Activated CD4-positive, alpha-beta memory T cell treated with anti-CD3 and anti-CD28 coated beads, Interleukin-2, amount 10 ng/mL, durations not matched to agents 7 days and 5 days (primary cell): ENCODE results near the gene ARSG. TPM values are rescaled to one million over a fixed set of nuclear protein-coding genes. Genes with fewer than 3 reads are reported as not detected.
"Not testable (repeated sequence)": the region's sequence is repeated elsewhere in the genome, so short reads cannot be mapped to it uniquely, and the experiment has no call there.

Source experiments
- CTCF ChIA-PET: fragments of 350-600 bp; sonication (Branson Sonifier 250); formaldehyde crosslinking; loops from one replicate; lab custom pipeline; 2021; ENCODE audit warnings: antibody characterized with exemption, inconsistent platforms; lab: Charles Lee
- POLR2A ChIA-PET: fragments of 350-600 bp; sonication (Branson Sonifier 250); formaldehyde crosslinking; loops from one replicate; lab custom pipeline; 2021; ENCODE audit warnings: antibody characterized with exemption; lab: Charles Lee
- DNase-seq: peaks from one replicate; pipeline ENCODE4 v3.0.0-alpha.2; 2020
- H3K27ac Mint-ChIP-seq: one replicate; pipeline ENCODE4 v1.8.0; 2021; ENCODE audit warnings: mild to moderate bottlenecking, mixed read lengths
- H3K27me3 Mint-ChIP-seq: one replicate; pipeline ENCODE4 v1.8.0; 2021; ENCODE audit warnings: mixed read lengths
- H3K36me3 Mint-ChIP-seq: one replicate; pipeline ENCODE4 v1.8.0; 2021; ENCODE audit warnings: low read depth, mixed read lengths
- H3K4me1 Mint-ChIP-seq: one replicate; pipeline ENCODE4 v1.8.0; 2021; ENCODE audit warnings: mixed read lengths
- H3K4me3 Mint-ChIP-seq: one replicate; pipeline ENCODE4 v1.8.0; 2021; ENCODE audit warnings: mild to moderate bottlenecking, mixed read lengths
- H3K9me3 Mint-ChIP-seq: one replicate; pipeline ENCODE4 v1.8.0; 2021; ENCODE audit warnings: mixed read lengths
- total RNA-seq, 2 experiments: library from RNA; stranded (reverse); gene quantifications; one replicate each; pipeline ENCODE4 v1.2.3, GENCODE V29; 2021

Gene ARSG
- total RNA-seq, 2 experiments from 2014 or later, result 13.5 to 16.8 TPM

DNA sequence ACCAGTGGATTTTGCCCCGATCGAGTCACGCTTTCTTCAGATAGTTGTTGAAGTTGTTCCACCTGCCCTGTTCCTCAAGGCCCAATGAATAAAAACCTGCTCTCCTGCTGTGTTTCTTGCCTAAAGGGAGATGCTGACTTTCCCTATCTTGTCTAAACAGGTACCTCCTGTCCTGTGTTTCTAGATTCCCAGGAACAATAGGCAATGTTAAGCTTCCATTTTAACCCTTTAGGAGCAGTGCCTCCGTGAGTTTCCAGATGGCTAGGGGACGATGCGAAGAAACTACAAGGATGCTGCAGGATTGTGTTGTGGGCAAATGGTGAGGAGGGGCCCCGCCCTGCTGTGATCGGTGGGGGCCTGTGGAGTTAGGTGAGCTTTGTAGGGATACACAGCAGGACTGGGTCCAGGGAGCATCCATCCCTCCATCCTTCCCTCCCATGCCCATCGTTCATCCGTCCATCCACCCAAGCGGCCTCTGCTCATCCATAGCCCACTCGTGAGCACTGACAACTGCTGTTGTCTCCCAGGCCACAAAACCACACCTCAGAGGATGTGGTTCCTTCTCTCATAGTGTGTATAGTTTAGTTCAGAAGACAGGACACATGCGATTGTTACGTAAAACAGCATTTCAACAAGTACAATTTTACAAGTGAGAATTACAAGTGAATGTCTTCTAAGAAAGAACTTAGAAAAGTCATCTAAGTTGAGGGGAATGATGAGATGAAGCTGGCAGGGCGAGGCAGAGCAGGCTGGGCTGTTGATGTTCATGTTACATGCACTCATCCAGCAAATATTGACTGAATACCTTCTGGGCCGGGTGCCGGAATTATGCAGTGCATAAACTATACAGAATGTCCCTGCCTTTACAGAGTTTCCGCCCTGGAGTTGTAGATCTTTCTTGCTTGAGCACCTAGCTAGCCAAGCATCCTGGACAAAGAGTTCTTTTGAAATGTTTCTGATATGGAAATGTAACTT lies 5.2 kb downstream of the ARSG start:
- DNase-seq, result peak; percentile 90
- POLR2A ChIA-PET, result interaction anchor here (0.6 to 2.7 kb wide), 27 partner anchors 8 to 164 kb away, joined by 3 to 30 read pairs (median 4); partner anchors contain the start of genes AMZ2 and WIPI1

DNA sequence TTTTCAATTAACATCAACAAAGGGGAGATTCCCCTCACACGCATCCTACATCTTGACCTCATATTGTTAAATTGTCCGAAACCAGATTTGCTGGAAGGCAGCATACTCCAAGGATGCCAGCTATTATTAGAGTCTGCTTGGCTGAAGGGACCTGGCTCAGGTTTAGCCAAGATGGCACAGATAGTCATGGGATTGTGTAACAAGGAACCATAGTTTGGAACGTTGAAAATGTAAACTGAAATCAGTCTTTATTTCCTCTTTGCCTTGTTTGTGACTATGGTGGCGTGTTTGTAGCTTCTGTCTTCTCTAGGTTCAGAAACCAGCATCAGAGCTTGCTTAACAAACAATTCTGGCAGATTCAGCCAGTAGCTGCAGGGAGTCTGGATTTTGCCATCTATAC lies 5.9 kb downstream of the ARSG start:
- ChIA-PET POLR2A (interaction anchor here (0.7 to 2.7 kb wide), 23 partner anchors 9 to 164 kb away, joined by 3 to 30 read pairs (median 5); partner anchors contain the start of genes AMZ2 and WIPI1), CTCF (interaction anchor here (0.8 to 2.5 kb wide), 7 partner anchors 10 to 115 kb away, joined by 3 to 10 read pairs (median 4); no protein-coding TSS in a partner anchor)
- H3K4me1 Mint-ChIP-seq, result peaks cover 72% of the 10 kb centered on the region

More for the DNA sequence above, 5.2 kb downstream of the ARSG start:
- Mint-ChIP-seq H3K27me3 (no peaks in the 10 kb centered on the region), H3K36me3 (peaks cover 6% of the 10 kb centered on the region), H3K4me1 (peaks cover 66% of the 10 kb centered on the region), H3K4me3 (peak overlapping the region; percentile 51), H3K27ac (peak overlapping the region; percentile 97), H3K9me3 (no peaks in the 10 kb centered on the region)
- CTCF ChIA-PET, result interaction anchor here (0.9 to 2.5 kb wide), 6 partner anchors 10 to 114 kb away, joined by 3 to 10 read pairs (median 4); no protein-coding TSS in a partner anchor

DNA sequence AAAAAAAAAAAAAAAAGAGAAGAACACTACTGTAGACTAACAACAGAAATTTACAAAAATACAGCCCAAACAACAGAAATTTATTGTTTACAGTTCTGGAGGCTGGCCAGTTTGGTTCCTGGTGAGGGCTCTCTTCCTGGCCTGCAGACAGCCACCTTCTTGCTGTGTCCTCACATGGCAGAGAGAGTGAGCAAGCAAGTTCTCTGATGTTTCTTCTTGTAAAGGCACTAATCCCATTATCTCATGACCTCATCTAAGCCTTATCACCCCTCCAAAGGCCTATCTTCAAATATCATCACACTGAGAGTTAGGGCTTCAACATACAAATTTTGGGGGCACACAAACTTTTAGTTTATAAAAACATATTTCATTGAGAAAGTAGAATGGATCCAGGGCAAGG lies 7.3 kb downstream of the ARSG start:
- Mint-ChIP-seq H3K4me3 (no peak overlapping the region), H3K4me1 (peaks cover 68% of the 10 kb centered on the region), H3K36me3 (peaks cover 6% of the 10 kb centered on the region), H3K27me3 (no peaks in the 10 kb centered on the region), H3K27ac (no peak overlapping the region), H3K9me3 (no peaks in the 10 kb centered on the region)
- DNase-seq, result no peak
- ChIA-PET CTCF (no interaction called here), POLR2A (no interaction called here)

More for the DNA sequence above, 5.9 kb downstream of the ARSG start:
- Mint-ChIP-seq H3K9me3 (no peaks in the 10 kb centered on the region), H3K27ac (peak overlapping the region; percentile 97), H3K27me3 (no peaks in the 10 kb centered on the region), H3K4me3 (peak overlapping the region; percentile 51), H3K36me3 (peaks cover 6% of the 10 kb centered on the region)
- no peak for DNase-seq

DNA sequence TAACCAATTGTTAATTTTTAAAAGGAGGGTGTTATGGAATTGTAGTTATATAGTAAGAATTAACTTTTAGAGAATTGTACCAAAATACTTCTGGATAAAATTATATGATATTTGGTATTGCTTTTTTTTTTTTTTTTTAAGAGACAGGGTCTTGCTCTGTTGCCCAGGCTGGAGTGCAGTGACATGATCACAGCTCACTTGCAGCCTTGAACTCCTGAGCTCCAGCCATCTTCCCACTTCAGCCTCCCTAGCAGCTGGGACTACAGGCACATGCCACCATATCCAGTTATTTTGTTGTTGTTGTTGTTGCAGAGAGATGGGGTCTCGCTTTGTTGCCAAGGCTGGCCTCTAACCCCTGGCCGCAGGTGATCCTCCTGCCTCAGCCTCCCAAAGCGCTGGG lies 8.5 kb downstream of the ARSG start:
- Mint-ChIP-seq H3K9me3 (no peaks in the 10 kb centered on the region), H3K27me3 (no peaks in the 10 kb centered on the region), H3K4me3 (no peak overlapping the region), H3K36me3 (peaks cover 3% of the 10 kb centered on the region), H3K27ac (no peak overlapping the region), H3K4me1 (peaks cover 57% of the 10 kb centered on the region)
- ChIA-PET CTCF (interaction anchor here (0.7 to 1.4 kb wide), 2 partner anchors 19 to 99 kb away, joined by 3 read pairs; no protein-coding TSS in a partner anchor), POLR2A (interaction anchor here (1.1 kb wide), 1 partner anchor 8 kb away, joined by 5 read pairs; the partner anchor contains the start of gene ARSG)
- DNase-seq, result no peak

DNA sequence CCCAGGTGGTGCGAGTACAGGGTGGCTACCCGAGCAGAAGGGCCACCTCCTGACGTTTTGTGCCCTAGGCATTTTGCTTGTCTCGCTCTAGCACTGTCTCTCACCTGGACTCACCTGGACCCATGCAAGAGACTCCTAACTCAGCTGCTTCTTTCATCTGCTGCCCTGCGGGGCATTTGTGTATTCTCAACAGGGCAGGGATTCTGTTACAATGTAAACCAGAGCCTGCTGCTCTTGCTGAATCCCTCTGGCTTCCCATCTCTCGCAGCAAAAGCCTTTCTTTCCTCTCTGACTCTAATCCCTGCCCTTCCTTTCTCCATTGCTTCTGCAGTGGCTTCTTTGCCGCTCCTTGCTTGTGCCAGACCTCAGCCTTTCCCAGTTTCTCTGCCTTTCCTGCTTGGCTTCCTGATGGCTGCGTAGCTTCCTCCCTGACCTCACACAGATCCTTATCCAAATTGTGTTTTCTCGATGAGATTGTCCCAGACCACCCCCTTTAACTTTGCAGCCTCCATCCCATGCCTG lies 10.2 kb downstream of the ARSG start:
- no peaks in the 10 kb centered on the region for H3K9me3 Mint-ChIP-seq
- no peak overlapping the region for H3K27ac Mint-ChIP-seq
- no peak overlapping the region for H3K4me3 Mint-ChIP-seq
- no peak for DNase-seq
- ChIA-PET CTCF (no interaction called here), POLR2A (interaction anchor here (1.1 kb wide), 1 partner anchor 53 kb away, joined by 4 read pairs; the partner anchor contains the start of gene AMZ2)
- peaks cover 48% of the 10 kb centered on the region for H3K4me1 Mint-ChIP-seq
- H3K27me3 Mint-ChIP-seq, result no peaks in the 10 kb centered on the region
- H3K36me3 Mint-ChIP-seq, result no peaks in the 10 kb centered on the region

DNA sequence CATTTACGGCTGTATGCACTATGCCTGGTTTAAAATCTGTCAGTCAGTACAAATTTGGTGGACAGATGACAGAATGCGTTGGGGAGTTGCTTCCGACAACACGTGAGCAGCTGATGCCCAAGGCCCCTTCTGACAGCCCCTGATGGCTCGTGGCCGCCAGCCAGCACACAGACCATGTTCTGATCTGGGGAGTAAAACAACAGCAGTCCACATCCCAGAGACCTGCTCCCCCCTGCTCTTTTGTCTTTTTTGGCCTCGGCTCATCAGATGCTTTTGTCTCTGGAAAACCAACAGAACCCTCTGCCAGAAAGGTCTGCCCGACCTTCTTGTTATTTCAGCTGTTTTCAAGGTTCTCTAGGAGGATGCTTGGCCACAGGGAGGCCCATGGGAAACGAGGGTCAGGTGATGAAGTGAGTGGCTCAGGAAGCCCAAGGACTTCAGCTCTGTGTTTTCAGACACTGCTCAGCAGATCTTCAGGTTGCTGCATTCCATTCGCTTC lies 10.8 kb downstream of the ARSG start:
- ChIA-PET CTCF (interaction anchor here (0.6 to 1.4 kb wide), 2 partner anchors 10 to 292 kb away, joined by 3 read pairs; no protein-coding TSS in a partner anchor), POLR2A (interaction anchor here (1.1 kb wide), 1 partner anchor 54 kb away, joined by 4 read pairs; the partner anchor contains the start of gene AMZ2)
- peaks cover 4% of the 10 kb centered on the region for H3K36me3 Mint-ChIP-seq

DNA sequence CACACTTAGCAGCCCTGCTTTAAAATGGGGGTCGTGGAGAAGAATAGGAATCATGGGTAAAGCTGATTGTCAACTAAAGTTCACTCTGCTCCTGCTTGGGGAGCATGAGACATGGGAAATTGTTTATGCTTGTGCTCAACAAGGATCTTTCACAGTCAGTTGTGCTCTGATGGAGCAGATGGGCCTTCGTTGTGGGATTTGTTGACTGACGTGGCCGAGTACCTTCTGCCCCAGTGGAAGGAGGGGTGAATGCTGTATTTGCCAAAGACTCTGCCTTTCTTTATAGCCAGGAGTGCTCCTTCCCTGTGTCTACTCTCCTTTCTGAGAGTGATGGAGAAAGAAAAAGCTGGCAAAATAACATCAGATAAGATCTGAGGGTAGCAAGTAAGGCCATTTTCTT lies 11.4 kb downstream of the ARSG start:
- H3K9me3 Mint-ChIP-seq, result no peaks in the 10 kb centered on the region
- CTCF ChIA-PET, result interaction anchor here (1.4 kb wide), 1 partner anchor 10 kb away, joined by 3 read pairs; no protein-coding TSS in a partner anchor
- H3K27me3 Mint-ChIP-seq, result no peaks in the 10 kb centered on the region
- DNase-seq, result no peak
- peaks cover 39% of the 10 kb centered on the region for H3K4me1 Mint-ChIP-seq
- H3K27ac Mint-ChIP-seq, result no peak overlapping the region
- POLR2A ChIA-PET, result interaction anchor here (1.1 kb wide), 1 partner anchor 54 kb away, joined by 4 read pairs; the partner anchor contains the start of gene AMZ2
- H3K4me3 Mint-ChIP-seq, result no peak overlapping the region
- H3K36me3 Mint-ChIP-seq, result peaks cover 9% of the 10 kb centered on the region

More for the DNA sequence above, 10.8 kb downstream of the ARSG start:
- DNase-seq, result no peak
- no peak overlapping the region for H3K27ac Mint-ChIP-seq
- no peaks in the 10 kb centered on the region for H3K9me3 Mint-ChIP-seq
- H3K4me3 Mint-ChIP-seq, result no peak overlapping the region
- H3K4me1 Mint-ChIP-seq, result peaks cover 42% of the 10 kb centered on the region
- H3K27me3 Mint-ChIP-seq, result no peaks in the 10 kb centered on the region

DNA sequence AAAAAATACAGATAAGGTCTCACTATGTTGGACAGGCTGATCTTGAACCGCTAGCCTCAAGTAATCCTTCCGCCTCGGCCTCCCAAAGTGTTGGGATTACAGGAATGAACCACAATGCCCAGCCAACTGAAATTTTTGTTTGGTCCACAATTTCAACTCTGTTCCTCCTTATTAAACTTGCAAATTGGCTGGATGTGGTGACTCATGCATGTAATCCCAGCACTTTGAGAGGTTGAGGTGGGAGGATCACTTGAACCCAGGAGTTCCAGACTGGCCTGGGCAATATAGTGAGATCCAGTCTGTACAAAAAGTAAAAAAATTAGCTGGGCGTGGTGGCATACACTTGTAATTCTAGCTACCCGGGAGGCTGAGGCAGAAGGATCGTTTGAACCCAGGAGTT lies 13.4 kb downstream of the ARSG start:
- Mint-ChIP-seq H3K27me3 (no peaks in the 10 kb centered on the region), H3K4me1 (peaks cover 28% of the 10 kb centered on the region), H3K9me3 (no peaks in the 10 kb centered on the region), H3K36me3 (peaks cover 12% of the 10 kb centered on the region), H3K4me3 (no peak overlapping the region), H3K27ac (no peak overlapping the region)
- POLR2A ChIA-PET, result interaction anchor here (2.2 kb wide), 1 partner anchor 13 kb away, joined by 7 read pairs; no protein-coding TSS in a partner anchor
- CTCF ChIA-PET, result interaction anchor here (0.7 to 0.8 kb wide), 2 partner anchors 127 to 131 kb away, joined by 3 to 4 read pairs; no protein-coding TSS in a partner anchor
- DNase-seq, result no peak

DNA sequence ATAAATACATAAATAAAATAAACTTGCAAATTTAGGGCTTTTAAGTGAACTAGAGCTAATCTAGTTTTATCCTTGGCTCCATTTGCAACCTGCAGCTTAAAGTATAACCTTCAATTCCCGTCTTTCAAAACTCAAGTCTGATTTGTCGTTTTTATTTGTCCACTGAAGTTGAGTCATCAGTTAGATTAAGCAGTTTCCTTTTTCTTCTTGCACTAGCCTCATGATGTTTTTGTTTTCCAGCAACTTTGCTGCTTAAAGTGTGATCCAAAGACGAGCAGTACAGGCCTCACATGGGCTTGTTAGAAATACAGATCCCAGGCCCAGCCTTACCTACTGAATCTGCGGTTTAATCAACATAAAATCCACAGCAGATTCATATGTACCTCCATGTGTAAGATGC lies 13.8 kb downstream of the ARSG start:
- ChIA-PET POLR2A (interaction anchor here (2.2 kb wide), 1 partner anchor 13 kb away, joined by 7 read pairs; no protein-coding TSS in a partner anchor), CTCF (interaction anchor here (0.7 to 0.8 kb wide), 2 partner anchors 126 to 131 kb away, joined by 3 to 4 read pairs; no protein-coding TSS in a partner anchor)
- Mint-ChIP-seq H3K27me3 (no peaks in the 10 kb centered on the region), H3K36me3 (peaks cover 12% of the 10 kb centered on the region), H3K9me3 (no peaks in the 10 kb centered on the region), H3K4me1 (peaks cover 30% of the 10 kb centered on the region), H3K27ac (no peak overlapping the region), H3K4me3 (no peak overlapping the region)
- DNase-seq, result no peak

DNA sequence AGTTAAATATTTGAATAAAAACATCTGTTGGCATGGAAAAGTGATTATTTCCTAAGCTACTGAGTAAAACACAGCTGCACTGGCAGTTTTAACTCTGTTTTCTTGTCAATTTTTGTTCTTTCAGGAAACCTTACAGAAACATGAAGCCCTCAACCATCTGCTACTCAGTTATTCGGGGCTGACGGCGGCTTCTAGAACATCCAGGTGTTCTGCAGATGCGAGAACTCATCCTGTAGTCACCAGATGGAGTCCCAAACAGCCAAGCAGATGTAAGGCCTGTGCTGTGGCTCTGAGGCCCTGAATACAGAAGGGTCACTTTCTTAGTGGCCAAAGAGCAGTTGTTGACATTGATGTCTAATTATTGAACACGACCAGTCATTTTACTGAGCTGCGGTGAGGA lies 15.5 kb downstream of the ARSG start:
- CTCF ChIA-PET, result interaction anchor here (1.3 kb wide), 1 partner anchor 10 kb away, joined by 4 read pairs; no protein-coding TSS in a partner anchor
- Mint-ChIP-seq H3K27me3 (no peaks in the 10 kb centered on the region), H3K4me1 (peaks cover 40% of the 10 kb centered on the region), H3K36me3 (peaks cover 12% of the 10 kb centered on the region), H3K27ac (no peak overlapping the region), H3K9me3 (no peaks in the 10 kb centered on the region), H3K4me3 (no peak overlapping the region)
- POLR2A ChIA-PET, result interaction anchor here (1.3 to 1.5 kb wide), 2 partner anchors 8 to 10 kb away, joined by 3 read pairs; no protein-coding TSS in a partner anchor
- no peak for DNase-seq

DNA sequence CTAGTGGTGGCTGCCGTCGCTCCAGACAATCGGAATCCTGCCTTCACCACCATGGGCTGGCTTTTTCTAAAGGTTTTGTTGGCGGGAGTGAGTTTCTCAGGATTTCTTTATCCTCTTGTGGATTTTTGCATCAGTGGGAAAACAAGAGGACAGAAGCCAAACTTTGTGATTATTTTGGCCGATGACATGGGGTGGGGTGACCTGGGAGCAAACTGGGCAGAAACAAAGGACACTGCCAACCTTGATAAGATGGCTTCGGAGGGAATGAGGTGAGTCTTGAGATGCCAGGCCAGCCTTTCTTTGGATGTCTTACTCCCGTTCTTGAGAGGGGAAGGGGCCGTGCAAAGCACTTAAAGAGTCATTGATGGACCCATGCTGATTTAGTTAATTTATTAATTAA lies 16.1 kb downstream of the ARSG start:
- Mint-ChIP-seq H3K4me3 (no peak overlapping the region), H3K36me3 (peaks cover 15% of the 10 kb centered on the region), H3K27ac (no peak overlapping the region), H3K4me1 (peaks cover 40% of the 10 kb centered on the region), H3K27me3 (no peaks in the 10 kb centered on the region), H3K9me3 (no peaks in the 10 kb centered on the region)
- POLR2A ChIA-PET, result interaction anchor here (0.7 to 1.7 kb wide), 2 partner anchors 10 to 16 kb away, joined by 4 to 8 read pairs; partner anchors contain the start of genes ARSG and SLC16A6
- DNase-seq, result no peak
- CTCF ChIA-PET, result interaction anchor here (1.3 kb wide), 1 partner anchor 10 kb away, joined by 4 read pairs; no protein-coding TSS in a partner anchor

DNA sequence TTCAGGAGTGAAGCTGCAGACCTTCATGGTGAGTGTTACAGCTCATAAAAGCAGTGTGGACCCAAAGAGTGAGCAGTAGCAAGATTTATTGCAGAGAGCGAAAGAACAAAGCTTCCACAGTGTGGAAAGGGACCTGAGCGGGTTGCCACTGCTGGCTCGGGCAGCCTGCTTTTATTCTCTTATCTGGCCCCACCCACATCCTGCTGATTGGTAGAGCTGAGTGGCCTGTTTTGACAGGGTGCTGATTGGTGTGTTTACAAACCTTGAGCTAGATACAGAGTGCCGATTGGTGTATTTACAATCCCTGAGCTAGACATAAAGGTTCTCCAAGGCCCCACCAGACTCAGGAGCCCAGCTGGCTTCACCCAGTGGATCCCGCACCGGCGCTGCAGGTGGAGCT lies 17.2 kb downstream of the ARSG start:
- H3K4me3 Mint-ChIP-seq, H3K9me3 Mint-ChIP-seq, H3K27me3 Mint-ChIP-seq, H3K27ac Mint-ChIP-seq, DNase-seq: not testable (repeated sequence)
- Mint-ChIP-seq H3K36me3 (peaks cover 15% of the 10 kb centered on the region), H3K4me1 (peaks cover 43% of the 10 kb centered on the region)
- ChIA-PET POLR2A (interaction anchor here (1.4 to 1.7 kb wide), 3 partner anchors 11 to 42 kb away, joined by 3 to 8 read pairs (median 4); partner anchors contain the start of genes ARSG and SLC16A6), CTCF (interaction anchor here (2.1 kb wide), 1 partner anchor 12 kb away, joined by 10 read pairs; no protein-coding TSS in a partner anchor)
